ENCODE measurements around the gene HPD. TPM values are rescaled to one million over a fixed set of nuclear protein-coding genes. Genes with fewer than 3 reads are reported as not detected.

Gene HPD
- total RNA-seq, 1 donor from 2014 or later, result 1.3 TPM

GRCh38 chr12:121826318-121827150 is 32.1 kb downstream of the HPD start:
- no peak for DNase-seq
- intact Hi-C loops (cut with micrococcal nuclease), result no loop called here
- no peak for TF ChIP-seq CTCF (IDR thresholded peaks at IDR 0.05; ENCODE audit: borderline replicate concordance)
- Histone ChIP-seq H3K9me3 (replicated peaks) (no peaks in the 10 kb centered on the region), H3K4me3 (no peak overlapping the region), H3K4me1 (peaks cover 22% of the 10 kb centered on the region), H3K36me3 (peaks cover 78% of the 10 kb centered on the region), H3K27me3 (ENCODE audit: low read depth) (no peaks in the 10 kb centered on the region), H3K27ac (replicated peaks) (no peak overlapping the region)

- H3K4me3 ChIP-seq, result no peak overlapping the region
- intact Hi-C loops (cut with micrococcal nuclease), result no loop called here
- no peaks in the 10 kb centered on the region for H3K9me3 ChIP-seq (replicated peaks)
- no peak overlapping the region for H3K27ac ChIP-seq (replicated peaks)
- peaks cover 78% of the 10 kb centered on the region for H3K36me3 ChIP-seq
- H3K27me3 ChIP-seq (ENCODE audit: low read depth), result no peaks in the 10 kb centered on the region
- peaks cover 21% of the 10 kb centered on the region for H3K4me1 ChIP-seq
- DNase-seq, result no peak
- no peak for TF ChIP-seq CTCF (IDR thresholded peaks at IDR 0.05; ENCODE audit: borderline replicate concordance)
Observed at GRCh38 chr12:121825041-121825523, 33.6 kb downstream of the HPD start.

GRCh38 chr12:121823727-121824115 is 34.9 kb downstream of the HPD start:
- no peak for DNase-seq
- no peak overlapping the region for H3K27ac ChIP-seq (replicated peaks)
- H3K27me3 ChIP-seq (ENCODE audit: low read depth), result no peaks in the 10 kb centered on the region
- intact Hi-C loops (cut with micrococcal nuclease), result no loop called here
- H3K36me3 ChIP-seq, result peaks cover 80% of the 10 kb centered on the region
- H3K9me3 ChIP-seq (replicated peaks), result no peaks in the 10 kb centered on the region
- no peak overlapping the region for H3K4me3 ChIP-seq
- peaks cover 8% of the 10 kb centered on the region for H3K4me1 ChIP-seq
- no peak for TF ChIP-seq CTCF (IDR thresholded peaks at IDR 0.05; ENCODE audit: borderline replicate concordance)

GRCh38 chr12:121823101-121823726 is 35.4 kb downstream of the HPD start:
- Histone ChIP-seq H3K4me1 (peaks cover 6% of the 10 kb centered on the region), H3K27me3 (ENCODE audit: low read depth) (no peaks in the 10 kb centered on the region), H3K36me3 (peaks cover 80% of the 10 kb centered on the region), H3K27ac (replicated peaks) (no peak overlapping the region), H3K9me3 (replicated peaks) (no peaks in the 10 kb centered on the region), H3K4me3 (no peak overlapping the region)
- intact Hi-C loops (cut with micrococcal nuclease), result no loop called here
- TF ChIP-seq CTCF (IDR thresholded peaks at IDR 0.05; ENCODE audit: borderline replicate concordance), result no peak
- no peak for DNase-seq

- DNase-seq, result no peak
- Histone ChIP-seq H3K36me3 (peaks cover 80% of the 10 kb centered on the region), H3K4me3 (no peak overlapping the region), H3K9me3 (replicated peaks) (no peaks in the 10 kb centered on the region), H3K27ac (replicated peaks) (no peak overlapping the region), H3K4me1 (peaks cover 6% of the 10 kb centered on the region), H3K27me3 (ENCODE audit: low read depth) (no peaks in the 10 kb centered on the region)
- intact Hi-C loops (cut with micrococcal nuclease), result no loop called here
- TF ChIP-seq CTCF (IDR thresholded peaks at IDR 0.05; ENCODE audit: borderline replicate concordance), result no peak
Observed at GRCh38 chr12:121822393-121823100, 36.1 kb downstream of the HPD start.
